H9 (cell line): ENCODE measurements around the gene QSOX2. TPM values are rescaled to one million over a fixed set of nuclear protein-coding genes. Genes with fewer than 3 reads are reported as not detected.

Source experiments
- DNase-seq: peaks from one replicate; pipeline ENCODE4 v3.0.0-alpha.2; 2017
- H2AFZ ChIP-seq: one replicate; pipeline ENCODE4 v1.6.1; 2013; ENCODE audit warnings: mild to moderate bottlenecking, low read length, control low read depth, moderate library complexity
- H2AK5ac ChIP-seq: 2 replicates; pipeline ENCODE4 v1.6.1; 2013; ENCODE audit warnings: low read length, control low read depth, mixed read lengths; ENCODE audit not compliant: insufficient read length
- H2BK120ac ChIP-seq: one replicate; pipeline ENCODE4 v1.6.1; 2013; ENCODE audit warnings: low read depth, mild to moderate bottlenecking, low read length, control low read depth, inconsistent platforms; ENCODE audit not compliant: poor library complexity, severe bottlenecking
- H2BK12ac ChIP-seq: 2 replicates; pipeline ENCODE4 v1.6.1; 2013; ENCODE audit warnings: low read length, control low read depth, mixed read lengths, low read depth; ENCODE audit not compliant: insufficient read length
- H2BK15ac ChIP-seq: 2 replicates; pipeline ENCODE4 v1.6.1; 2013; ENCODE audit warnings: low read depth, low read length, control low read depth
- H2BK20ac ChIP-seq: one replicate; pipeline ENCODE4 v1.6.1; 2013; ENCODE audit warnings: low read depth, mild to moderate bottlenecking, low read length, control low read depth, inconsistent platforms; ENCODE audit not compliant: poor library complexity, severe bottlenecking
- H2BK5ac ChIP-seq: 2 replicates; pipeline ENCODE4 v1.6.1; 2013; ENCODE audit warnings: low read length, control low read depth, mixed read lengths; ENCODE audit not compliant: insufficient read length
- H3K14ac ChIP-seq: 2 replicates; pipeline ENCODE4 v1.6.1; 2013; ENCODE audit warnings: low read length, control low read depth; ENCODE audit not compliant: insufficient read depth
- H3K18ac ChIP-seq: 2 replicates; pipeline ENCODE4 v1.6.1; 2013; ENCODE audit warnings: low read depth, mild to moderate bottlenecking, mixed read lengths, low read length, control low read depth; ENCODE audit not compliant: insufficient read length
- H3K23ac ChIP-seq: 2 replicates; pipeline ENCODE4 v1.6.1; 2013; ENCODE audit warnings: low read length, control low read depth, mixed read lengths, low read depth; ENCODE audit not compliant: insufficient read length
- H3K23me2 ChIP-seq: 2 replicates; pipeline ENCODE4 v1.6.1; 2013; ENCODE audit warnings: low read depth, mild to moderate bottlenecking, mixed read lengths, low read length, control low read depth; ENCODE audit not compliant: insufficient read length, poor library complexity, severe bottlenecking
- H3K27ac ChIP-seq: 2 replicates; pipeline ENCODE4 v1.5.1; 2013; ENCODE audit warnings: low read length, control low read depth, mixed read lengths, low read depth; ENCODE audit not compliant: insufficient read length
- H3K27me3 ChIP-seq: 2 replicates; pipeline ENCODE4 v1.6.1; 2013; ENCODE audit warnings: low read length, control low read depth, inconsistent platforms; ENCODE audit not compliant: insufficient read depth
- H3K4ac ChIP-seq: 2 replicates; pipeline ENCODE4 v1.6.1; 2013; ENCODE audit warnings: low read depth, mild to moderate bottlenecking, control low read depth, inconsistent platforms, low read length, moderate library complexity
- H3K4me1 ChIP-seq: 2 replicates; pipeline ENCODE4 v1.6.1; 2013; ENCODE audit warnings: low read length, control low read depth, inconsistent platforms; ENCODE audit not compliant: insufficient read depth
- H3K4me2 ChIP-seq: 2 replicates; pipeline ENCODE4 v1.6.1; 2013; ENCODE audit warnings: low read length, control low read depth, mixed read lengths; ENCODE audit not compliant: insufficient read length, insufficient read depth
- H3K56ac ChIP-seq: 2 replicates; pipeline ENCODE4 v1.6.1; 2013; ENCODE audit warnings: low read depth, mild to moderate bottlenecking, mixed read lengths, low read length, control low read depth; ENCODE audit not compliant: insufficient read length
- H3K79me1 ChIP-seq: 2 replicates; pipeline ENCODE4 v1.6.1; 2013; ENCODE audit warnings: low read depth, mild to moderate bottlenecking, moderate library complexity, low read length, control low read depth, inconsistent platforms; ENCODE audit not compliant: insufficient read depth, poor library complexity, severe bottlenecking
- H3K79me2 ChIP-seq: 2 replicates; pipeline ENCODE4 v1.6.1; 2013; ENCODE audit warnings: low read length, control low read depth, inconsistent platforms; ENCODE audit not compliant: insufficient read depth
- H3K9ac ChIP-seq: 2 replicates; pipeline ENCODE4 v1.6.1; 2013; ENCODE audit warnings: low read length, control low read depth, mixed read lengths; ENCODE audit not compliant: insufficient read length; ENCODE audit errors: extremely low read depth
- H3K9me3 ChIP-seq: one replicate; pipeline ENCODE4 v1.6.1; 2013; ENCODE audit warnings: low read depth, low read length, inconsistent platforms; ENCODE audit not compliant: control insufficient read depth
- H3T11ph ChIP-seq: one replicate; pipeline ENCODE4 v1.6.1; 2013; ENCODE audit warnings: mild to moderate bottlenecking, low read length, control low read depth, inconsistent platforms
- H4K20me1 ChIP-seq: one replicate; pipeline ENCODE4 v1.6.1; 2013; ENCODE audit not compliant: control insufficient read depth, insufficient read length, insufficient read depth
- H4K5ac ChIP-seq: 2 replicates; pipeline ENCODE4 v1.6.1; 2013; ENCODE audit warnings: low read depth, mild to moderate bottlenecking, mixed read lengths, low read length, control low read depth; ENCODE audit not compliant: insufficient read length
- H4K8ac ChIP-seq: replicated peaks from 2 replicates; pipeline ENCODE4 v1.6.1; 2013; ENCODE audit warnings: low read length, control low read depth, mixed read lengths, low read depth; ENCODE audit not compliant: insufficient read length
- H4K91ac ChIP-seq: 2 replicates; pipeline ENCODE4 v1.6.1; 2013; ENCODE audit warnings: low read depth, mild to moderate bottlenecking, moderate library complexity, mixed read lengths, low read length, control low read depth; ENCODE audit not compliant: insufficient read length
- H3K27ac Mint-ChIP-seq, 3 experiments: 2 replicates in 2 of 3; 3 replicates in 1 of 3; pipeline ENCODE4 v1.8.0; 2020 to 2021; ENCODE audit warnings: mixed read lengths in 3 of 3, mild to moderate bottlenecking in 1 of 3, moderate library complexity in 1 of 3
- H3K27me3 Mint-ChIP-seq: 2 replicates; pipeline ENCODE4 v1.8.0; 2021; ENCODE audit warnings: low read depth, mild to moderate bottlenecking, moderate library complexity, mixed read lengths
- H3K36me3 Mint-ChIP-seq, 3 experiments: 2 replicates in 2 of 3; 3 replicates in 1 of 3; pipeline ENCODE4 v1.8.0; 2020 to 2021; ENCODE audit warnings: low read depth in 3 of 3, mixed read lengths in 3 of 3; ENCODE audit not compliant: insufficient read depth in 1 of 3
- H3K4me1 Mint-ChIP-seq, 2 experiments: 2 replicates each; pipeline ENCODE4 v1.8.0; 2020; ENCODE audit warnings: mixed read lengths in 2 of 2
- H3K4me3 Mint-ChIP-seq, 2 experiments: 2 replicates in 1 of 2; 3 replicates in 1 of 2; pipeline ENCODE4 v1.8.0; 2020 to 2021; ENCODE audit warnings: mild to moderate bottlenecking in 2 of 2, mixed read lengths in 2 of 2, moderate library complexity in 1 of 2
- H3K9me3 Mint-ChIP-seq, 2 experiments: 2 replicates in 1 of 2; 3 replicates in 1 of 2; pipeline ENCODE4 v1.8.0; 2020; ENCODE audit warnings: mild to moderate bottlenecking in 2 of 2, mixed read lengths in 2 of 2, moderate library complexity in 1 of 2
- WGBS: extraction: QIAGEN DNeasy Blood & Tissue Kit; methylation state at CpG from one replicate; pipeline ENCODE4 v1.1.7; 2013; ENCODE audit warnings: missing lambda C conversion rate, low lambda C conversion rate, mixed read lengths; ENCODE audit not compliant: insufficient read length; ENCODE audit errors: extremely low coverage; 5-methylcytosine and 5-hydroxymethylcytosine counted together
- total RNA-seq: library from RNA; stranded (reverse); gene quantifications from 2 replicates; pipeline ENCODE4 v1.2.1, GENCODE V29; 2021
- TF ChIP-seq, protein P1 (sequence below): fragments of 200-600 bp; sonication (generic); conservative IDR thresholded peaks from 3 replicates; pipeline ENCODE4 v1.8.0; 2021; ENCODE audit warnings: antibody characterized with exemption, mild to moderate bottlenecking

Gene QSOX2
- total RNA-seq, 1 experiment from 2014 or later, result 25.8 TPM

DNA sequence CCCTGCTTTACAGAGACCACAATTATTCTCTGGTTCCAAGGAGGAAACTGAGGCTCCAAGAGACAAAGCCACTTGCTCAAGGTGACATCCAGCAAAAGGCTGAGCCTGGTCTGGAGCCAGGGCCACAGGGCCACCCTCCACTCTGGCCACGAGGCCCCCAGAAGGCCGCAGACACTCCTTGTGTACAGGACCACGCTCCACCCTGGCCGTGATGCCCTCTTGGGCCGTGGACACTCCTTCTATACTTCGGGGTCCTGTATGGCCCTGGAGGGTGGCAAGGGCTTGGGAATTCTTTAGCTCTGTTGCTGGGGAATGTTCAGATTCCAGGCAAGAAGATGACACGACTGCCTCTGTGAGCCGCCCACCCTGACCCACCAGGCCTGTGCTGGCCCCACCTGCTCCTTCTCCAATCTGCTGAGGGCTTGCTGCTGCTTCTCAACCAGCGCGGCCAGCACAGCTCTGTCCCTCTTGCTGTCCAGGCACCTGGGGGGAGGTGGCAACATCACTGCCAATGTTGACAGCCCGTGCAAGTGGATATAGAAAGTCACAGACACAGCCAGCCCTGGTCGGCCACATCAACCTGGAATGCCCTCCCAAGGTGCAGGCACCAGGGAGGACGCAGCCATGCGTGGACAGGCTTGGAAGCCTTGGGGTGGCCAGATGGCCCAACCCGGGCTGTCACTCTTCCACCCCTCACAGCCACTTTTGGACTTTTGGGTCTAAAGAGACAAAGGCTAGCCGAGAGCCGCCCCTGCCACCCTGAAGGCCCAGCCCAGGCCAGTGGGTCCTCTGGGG lies 20.1 kb upstream of the QSOX2 start:
- Mint-ChIP-seq H3K36me3 (no peaks in the 10 kb centered on the region), H3K9me3 (no peaks in the 10 kb centered on the region), H3K27ac (no peak overlapping the region), H3K4me1 (peaks cover 14 to 32% of the 10 kb centered on the region in 2 experiments), H3K4me3 (no peak overlapping the region), H3K27me3 (peaks cover 13% of the 10 kb centered on the region)
- Histone ChIP-seq H3K4me2 (no peak overlapping the region), H4K91ac (no peak overlapping the region), H3K79me1 (no peaks in the 10 kb centered on the region), H3K18ac (no peak overlapping the region), H3K79me2 (no peaks in the 10 kb centered on the region), H3K14ac (no peak overlapping the region), H3K27me3 (no peaks in the 10 kb centered on the region), H3K56ac (no peak overlapping the region), H3K23me2 (peaks cover 5% of the 10 kb centered on the region), H3K27ac (no peak overlapping the region), H3K4me1 (no peaks in the 10 kb centered on the region), H2BK15ac (no peak overlapping the region), H2BK5ac (no peak overlapping the region), H4K8ac (no peak overlapping the region), H3K23ac (no peak overlapping the region), H3K9me3 (no peaks in the 10 kb centered on the region), H3K4ac (no peak overlapping the region), H2BK12ac (no peak overlapping the region), H4K5ac (no peak overlapping the region), H2BK20ac (no peak overlapping the region), H2BK120ac (no peak overlapping the region), H2AK5ac (no peak overlapping the region), H4K20me1 (no peaks in the 10 kb centered on the region), H2AFZ (no peak overlapping the region), H3K9ac (no peak overlapping the region), H3T11ph (no peak overlapping the region)
- no CpG with 5 or more reads among the region's 17 CpGs for WGBS
- TF ChIP-seq, protein P1, sequence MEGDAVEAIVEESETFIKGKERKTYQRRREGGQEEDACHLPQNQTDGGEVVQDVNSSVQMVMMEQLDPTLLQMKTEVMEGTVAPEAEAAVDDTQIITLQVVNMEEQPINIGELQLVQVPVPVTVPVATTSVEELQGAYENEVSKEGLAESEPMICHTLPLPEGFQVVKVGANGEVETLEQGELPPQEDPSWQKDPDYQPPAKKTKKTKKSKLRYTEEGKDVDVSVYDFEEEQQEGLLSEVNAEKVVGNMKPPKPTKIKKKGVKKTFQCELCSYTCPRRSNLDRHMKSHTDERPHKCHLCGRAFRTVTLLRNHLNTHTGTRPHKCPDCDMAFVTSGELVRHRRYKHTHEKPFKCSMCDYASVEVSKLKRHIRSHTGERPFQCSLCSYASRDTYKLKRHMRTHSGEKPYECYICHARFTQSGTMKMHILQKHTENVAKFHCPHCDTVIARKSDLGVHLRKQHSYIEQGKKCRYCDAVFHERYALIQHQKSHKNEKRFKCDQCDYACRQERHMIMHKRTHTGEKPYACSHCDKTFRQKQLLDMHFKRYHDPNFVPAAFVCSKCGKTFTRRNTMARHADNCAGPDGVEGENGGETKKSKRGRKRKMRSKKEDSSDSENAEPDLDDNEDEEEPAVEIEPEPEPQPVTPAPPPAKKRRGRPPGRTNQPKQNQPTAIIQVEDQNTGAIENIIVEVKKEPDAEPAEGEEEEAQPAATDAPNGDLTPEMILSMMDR, result no peak
- DNase-seq, result no peak
